ENCODE results near the gene CLDN20. TPM values are rescaled to one million over a fixed set of nuclear protein-coding genes. Genes with fewer than 3 reads are reported as not detected.

Gene CLDN20
- total and polyA plus RNA-seq, 2 donors (not counting 1 experiment from before 2014, with no cell fraction given) = not detected

DNA sequence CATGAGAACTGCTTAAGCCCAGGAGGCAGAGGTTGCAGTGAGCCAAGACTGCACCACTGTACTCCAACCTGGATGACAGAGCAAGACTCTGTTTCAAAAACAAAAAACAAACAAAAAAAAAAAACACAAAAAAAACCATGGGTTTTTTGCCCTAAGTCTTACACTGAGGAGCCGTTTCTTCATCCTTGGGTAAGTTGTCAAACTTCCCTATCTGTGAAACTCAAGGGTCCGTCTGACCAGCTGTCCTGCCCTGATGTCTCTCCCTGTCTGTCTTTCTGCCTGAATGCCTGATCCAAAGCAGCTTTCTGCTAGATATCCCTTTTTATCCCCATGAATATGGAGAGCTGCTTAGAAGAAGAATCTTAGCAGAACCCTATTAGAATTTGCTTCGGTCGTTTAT lies 41.3 kb upstream of the CLDN20 start:
- H2AFZ ChIP-seq (ENCODE audit: low read length) = no peak overlapping the region
- H3K4me1 ChIP-seq (ENCODE audit: control insufficient read depth, extremely low read depth, insufficient read depth, low read length) = peaks cover 4% of the 10 kb centered on the region
- H4K20me1 ChIP-seq (ENCODE audit: control insufficient read depth, extremely low read depth, insufficient read depth, low read length) = no peaks in the 10 kb centered on the region

GRCh38 chr6:155223646-155224451 lies 40.0 kb upstream of the CLDN20 start:
- no peak overlapping the region for H3K4me2 ChIP-seq (ENCODE audit: extremely low read depth, insufficient read depth, low read length)
- DNase-seq (ENCODE audit: low read depth in 2 of 2) = peak; percentile 68 to 95
- H3K27me3 ChIP-seq (ENCODE audit: control insufficient read depth, insufficient read depth, low read length) = no peaks in the 10 kb centered on the region
- H4K20me1 ChIP-seq (ENCODE audit: control insufficient read depth, extremely low read depth, insufficient read depth, low read length) = no peaks in the 10 kb centered on the region
- TF ChIP-seq EZH2 (IDR thresholded peaks at IDR 0.05; ENCODE audit: low read length, missing control alignments) = no peak
- no peak for TF ChIP-seq CTCF (conservative IDR thresholded peaks at IDR 0.05 in 1 of 2, IDR thresholded peaks at IDR 0.05 in 1 of 2; ENCODE audit: low read depth in 1 of 2, low read length in 2 of 2)
- no peak overlapping the region for H3K4me3 ChIP-seq (replicated peaks in 1 of 4; ENCODE audit: control extremely low read depth in 1 of 4, insufficient read depth in 1 of 4, low read depth in 3 of 4, low read length in 4 of 4)
- H2AFZ ChIP-seq (ENCODE audit: low read length) = no peak overlapping the region
- H3K9me3 ChIP-seq (ENCODE audit: control insufficient read depth, insufficient read depth, low read depth, low read length) = no peaks in the 10 kb centered on the region
- no peak overlapping the region for H3K9ac ChIP-seq (ENCODE audit: insufficient read depth, low read length)
- no peak overlapping the region for H3K27ac ChIP-seq (ENCODE audit: insufficient read depth, low read length)
- H3K36me3 ChIP-seq (ENCODE audit: control insufficient read depth, insufficient read depth, low read length) = no peaks in the 10 kb centered on the region
- H3K79me2 ChIP-seq (ENCODE audit: control insufficient read depth, insufficient read depth, low read length) = no peaks in the 10 kb centered on the region
- H3K4me1 ChIP-seq (ENCODE audit: control insufficient read depth, extremely low read depth, insufficient read depth, low read length) = peaks cover 4% of the 10 kb centered on the region

More for the DNA sequence above, 41.3 kb upstream of the CLDN20 start:
- no peaks in the 10 kb centered on the region for H3K79me2 ChIP-seq (ENCODE audit: control insufficient read depth, insufficient read depth, low read length)
- TF ChIP-seq EZH2 (IDR thresholded peaks at IDR 0.05; ENCODE audit: low read length, missing control alignments) (no peak), CTCF (conservative IDR thresholded peaks at IDR 0.05 in 1 of 2, IDR thresholded peaks at IDR 0.05 in 1 of 2; ENCODE audit: low read depth in 1 of 2, low read length in 2 of 2) (no peak)
- no peak overlapping the region for H3K4me2 ChIP-seq (ENCODE audit: extremely low read depth, insufficient read depth, low read length)
- no peak overlapping the region for H3K9ac ChIP-seq (ENCODE audit: insufficient read depth, low read length)
- H3K27me3 ChIP-seq (ENCODE audit: control insufficient read depth, insufficient read depth, low read length) = no peaks in the 10 kb centered on the region
- no peak overlapping the region for H3K27ac ChIP-seq (ENCODE audit: insufficient read depth, low read length)
- no peak for DNase-seq (ENCODE audit: low read depth in 2 of 2)
- no peak overlapping the region for H3K4me3 ChIP-seq (replicated peaks in 1 of 4; ENCODE audit: control extremely low read depth in 1 of 4, insufficient read depth in 1 of 4, low read depth in 3 of 4, low read length in 4 of 4)
- no peaks in the 10 kb centered on the region for H3K9me3 ChIP-seq (ENCODE audit: control insufficient read depth, insufficient read depth, low read depth, low read length)
- H3K36me3 ChIP-seq (ENCODE audit: control insufficient read depth, insufficient read depth, low read length) = no peaks in the 10 kb centered on the region

DNA sequence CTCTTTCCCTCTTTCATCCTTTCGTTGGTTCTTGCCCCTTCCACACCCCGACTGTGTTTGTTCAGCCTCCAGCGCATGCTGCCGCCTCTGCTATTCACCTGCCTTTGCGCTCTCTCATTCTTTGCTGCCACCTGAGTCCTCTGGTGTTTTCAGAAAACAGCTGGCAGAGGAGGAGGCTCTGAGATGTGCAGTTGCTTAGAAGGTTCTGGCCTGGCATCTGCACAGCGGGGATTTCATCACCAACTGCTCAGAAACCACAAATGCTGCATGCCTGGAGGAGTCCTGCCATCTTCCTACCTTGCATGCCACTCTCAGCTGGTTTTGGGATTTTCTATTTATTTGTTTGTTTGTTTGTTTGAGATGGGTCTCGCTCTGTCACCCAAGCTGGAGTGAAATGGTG lies 39.2 kb upstream of the CLDN20 start:
- Histone ChIP-seq H3K4me3 (replicated peaks in 1 of 4; ENCODE audit: control extremely low read depth in 1 of 4, insufficient read depth in 1 of 4, low read depth in 3 of 4, low read length in 4 of 4) (no peak overlapping the region), H3K9ac (ENCODE audit: insufficient read depth, low read length) (no peak overlapping the region), H2AFZ (ENCODE audit: low read length) (no peak overlapping the region), H3K4me2 (ENCODE audit: extremely low read depth, insufficient read depth, low read length) (no peak overlapping the region), H3K27ac (ENCODE audit: insufficient read depth, low read length) (no peak overlapping the region), H3K36me3 (ENCODE audit: control insufficient read depth, insufficient read depth, low read length) (no peaks in the 10 kb centered on the region), H3K9me3 (ENCODE audit: control insufficient read depth, insufficient read depth, low read depth, low read length) (no peaks in the 10 kb centered on the region), H3K79me2 (ENCODE audit: control insufficient read depth, insufficient read depth, low read length) (no peaks in the 10 kb centered on the region), H3K27me3 (ENCODE audit: control insufficient read depth, insufficient read depth, low read length) (no peaks in the 10 kb centered on the region), H4K20me1 (ENCODE audit: control insufficient read depth, extremely low read depth, insufficient read depth, low read length) (no peaks in the 10 kb centered on the region), H3K4me1 (ENCODE audit: control insufficient read depth, extremely low read depth, insufficient read depth, low read length) (peaks cover 4% of the 10 kb centered on the region)
- TF ChIP-seq EZH2 (IDR thresholded peaks at IDR 0.05; ENCODE audit: low read length, missing control alignments) (no peak), CTCF (conservative IDR thresholded peaks at IDR 0.05 in 1 of 2, IDR thresholded peaks at IDR 0.05 in 1 of 2; ENCODE audit: low read depth in 1 of 2, low read length in 2 of 2) (no peak)
- DNase-seq (ENCODE audit: low read depth in 2 of 2) = peak in 1 of 2 donors; percentile 18

Measured in fibroblast of lung (primary cell).